ENCODE results near the gene RASL10B.

RASL10B gene

DNA sequence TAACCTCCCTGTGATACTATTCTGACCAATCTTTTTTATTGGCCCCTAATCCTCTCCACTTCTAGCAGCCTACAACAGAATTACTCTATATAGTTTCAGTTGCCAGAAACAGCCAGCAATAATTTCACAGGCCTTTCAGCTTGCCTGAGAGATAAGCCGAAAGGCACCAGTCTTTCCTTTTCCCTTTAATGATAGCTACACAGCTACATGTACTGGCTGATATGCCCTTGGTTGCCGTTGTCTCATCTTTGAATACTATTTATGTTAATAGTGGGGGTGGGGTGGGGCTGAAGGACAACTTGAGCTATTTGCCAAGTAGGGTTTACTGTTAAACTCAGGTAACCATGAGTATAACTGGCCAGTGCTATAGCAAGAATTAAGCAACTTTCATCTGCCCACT is 35.8 kb upstream of the RASL10B start:
- TF ChIP-seq, protein P1, sequence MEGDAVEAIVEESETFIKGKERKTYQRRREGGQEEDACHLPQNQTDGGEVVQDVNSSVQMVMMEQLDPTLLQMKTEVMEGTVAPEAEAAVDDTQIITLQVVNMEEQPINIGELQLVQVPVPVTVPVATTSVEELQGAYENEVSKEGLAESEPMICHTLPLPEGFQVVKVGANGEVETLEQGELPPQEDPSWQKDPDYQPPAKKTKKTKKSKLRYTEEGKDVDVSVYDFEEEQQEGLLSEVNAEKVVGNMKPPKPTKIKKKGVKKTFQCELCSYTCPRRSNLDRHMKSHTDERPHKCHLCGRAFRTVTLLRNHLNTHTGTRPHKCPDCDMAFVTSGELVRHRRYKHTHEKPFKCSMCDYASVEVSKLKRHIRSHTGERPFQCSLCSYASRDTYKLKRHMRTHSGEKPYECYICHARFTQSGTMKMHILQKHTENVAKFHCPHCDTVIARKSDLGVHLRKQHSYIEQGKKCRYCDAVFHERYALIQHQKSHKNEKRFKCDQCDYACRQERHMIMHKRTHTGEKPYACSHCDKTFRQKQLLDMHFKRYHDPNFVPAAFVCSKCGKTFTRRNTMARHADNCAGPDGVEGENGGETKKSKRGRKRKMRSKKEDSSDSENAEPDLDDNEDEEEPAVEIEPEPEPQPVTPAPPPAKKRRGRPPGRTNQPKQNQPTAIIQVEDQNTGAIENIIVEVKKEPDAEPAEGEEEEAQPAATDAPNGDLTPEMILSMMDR (IDR thresholded peaks at IDR 0.05; ENCODE audit: insufficient read depth, low read length, poor library complexity, severe bottlenecking): no peak
- no peak for TF ChIP-seq EZH2phosphoT487 (conservative IDR thresholded peaks at IDR 0.05; ENCODE audit: low read length)
- Histone ChIP-seq H3K9me3 (ENCODE audit: insufficient read depth, low read length) (no peaks in the 10 kb centered on the region), H3K4me2 (ENCODE audit: low read depth, low read length, poor library complexity, severe bottlenecking) (no peak overlapping the region), H3K4me3 (ENCODE audit: insufficient read depth, low read length, poor library complexity, severe bottlenecking) (no peak overlapping the region), H3K27ac (ENCODE audit: low read depth, low read length) (no peak overlapping the region), H3F3A (ENCODE audit: insufficient read depth) (no peaks in the 10 kb centered on the region), H3K27me3 (ENCODE audit: low read length) (no peaks in the 10 kb centered on the region), H3K36me3 (ENCODE audit: low read length) (0 out of 2 replicates have a peak, but pooled peaks cover 3% of the 10 kb centered on the region), H3K9ac (ENCODE audit: low read length) (no peak overlapping the region), H3K9me2 (replicated peaks; ENCODE audit: insufficient read depth, low read length) (no peaks in the 10 kb centered on the region), H2AFZ (ENCODE audit: low read depth, low read length, severe bottlenecking) (no peak overlapping the region), H4K20me1 (ENCODE audit: low read depth, low read length) (no peaks in the 10 kb centered on the region), H3K79me2 (ENCODE audit: insufficient read depth, low read length) (no peaks in the 10 kb centered on the region)

DNA sequence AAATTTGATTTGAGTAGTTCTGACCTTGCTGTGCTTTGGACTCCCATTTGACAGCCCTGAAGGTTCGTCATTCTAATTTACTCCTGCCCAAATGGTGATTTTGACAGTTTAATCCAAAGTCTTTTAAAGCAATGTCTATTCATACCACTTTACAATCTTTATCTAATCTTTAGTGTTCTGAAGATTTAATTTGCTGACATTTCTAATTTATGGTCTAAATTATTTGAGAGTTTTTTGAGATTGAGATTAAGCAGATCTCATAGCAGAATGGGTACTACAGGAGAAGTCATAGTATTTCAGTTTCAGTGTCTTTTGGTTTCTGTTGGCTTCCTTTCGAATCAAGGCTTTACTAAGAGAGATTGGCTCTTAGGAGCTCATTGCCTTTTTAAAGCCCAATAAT is 32.6 kb upstream of the RASL10B start:
- Histone ChIP-seq H3K4me2 (ENCODE audit: low read depth, low read length, poor library complexity, severe bottlenecking) (no peak overlapping the region), H4K20me1 (ENCODE audit: low read depth, low read length) (no peaks in the 10 kb centered on the region), H3K9ac (ENCODE audit: low read length) (no peak overlapping the region), H3K27me3 (ENCODE audit: low read length) (no peaks in the 10 kb centered on the region), H3K9me3 (ENCODE audit: insufficient read depth, low read length) (no peaks in the 10 kb centered on the region), H3K36me3 (ENCODE audit: low read length) (0 out of 2 replicates have a peak, but pooled peaks cover 2% of the 10 kb centered on the region), H3K27ac (ENCODE audit: low read depth, low read length) (no peak overlapping the region), H3K4me3 (ENCODE audit: insufficient read depth, low read length, poor library complexity, severe bottlenecking) (no peak overlapping the region), H2AFZ (ENCODE audit: low read depth, low read length, severe bottlenecking) (no peak overlapping the region), H3K79me2 (ENCODE audit: insufficient read depth, low read length) (no peaks in the 10 kb centered on the region), H3F3A (ENCODE audit: insufficient read depth) (no peaks in the 10 kb centered on the region), H3K9me2 (replicated peaks; ENCODE audit: insufficient read depth, low read length) (no peaks in the 10 kb centered on the region)
- no peak for TF ChIP-seq EZH2phosphoT487 (conservative IDR thresholded peaks at IDR 0.05; ENCODE audit: low read length)
- TF ChIP-seq, protein P1 (IDR thresholded peaks at IDR 0.05; ENCODE audit: insufficient read depth, low read length, poor library complexity, severe bottlenecking): no peak

DNA sequence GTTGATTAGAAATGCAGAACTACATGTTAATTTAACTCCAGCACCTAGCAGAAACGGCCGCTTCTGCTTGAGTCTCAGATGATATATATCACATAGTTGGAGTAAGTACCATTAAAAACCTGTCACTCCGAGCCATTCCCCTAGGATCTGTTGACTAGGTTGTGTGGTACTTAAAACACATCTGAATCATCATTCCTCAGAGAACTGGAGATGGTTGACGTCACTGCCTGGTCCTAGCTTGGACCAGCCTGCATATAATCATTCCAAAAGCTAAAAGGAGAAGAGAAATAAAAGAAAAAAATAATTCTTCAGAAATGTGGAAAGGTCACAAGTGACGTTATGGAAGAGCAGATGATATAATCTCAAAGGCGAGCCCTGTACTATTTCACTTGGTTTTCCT is 31.3 kb upstream of the RASL10B start:
- H3K4me3 ChIP-seq (ENCODE audit: insufficient read depth, low read length, poor library complexity, severe bottlenecking): no peak overlapping the region
- no peaks in the 10 kb centered on the region for H3F3A ChIP-seq (ENCODE audit: insufficient read depth)
- H3K27ac ChIP-seq (ENCODE audit: low read depth, low read length): no peak overlapping the region
- H3K9ac ChIP-seq (ENCODE audit: low read length): no peak overlapping the region
- no peak for TF ChIP-seq EZH2phosphoT487 (conservative IDR thresholded peaks at IDR 0.05; ENCODE audit: low read length)
- TF ChIP-seq, protein P1 (IDR thresholded peaks at IDR 0.05; ENCODE audit: insufficient read depth, low read length, poor library complexity, severe bottlenecking): no peak
- H3K79me2 ChIP-seq (ENCODE audit: insufficient read depth, low read length): no peaks in the 10 kb centered on the region
- no peak overlapping the region for H2AFZ ChIP-seq (ENCODE audit: low read depth, low read length, severe bottlenecking)
- no peaks in the 10 kb centered on the region for H3K27me3 ChIP-seq (ENCODE audit: low read length)
- no peaks in the 10 kb centered on the region for H3K9me2 ChIP-seq (replicated peaks; ENCODE audit: insufficient read depth, low read length)
- no peaks in the 10 kb centered on the region for H3K36me3 ChIP-seq (ENCODE audit: low read length)
- H3K9me3 ChIP-seq (ENCODE audit: insufficient read depth, low read length): no peaks in the 10 kb centered on the region
- H4K20me1 ChIP-seq (ENCODE audit: low read depth, low read length): no peaks in the 10 kb centered on the region
- H3K4me2 ChIP-seq (ENCODE audit: low read depth, low read length, poor library complexity, severe bottlenecking): no peak overlapping the region

Measured in SU-DHL-6 (cell line).